OCI-LY3 (cell line): ENCODE results near the gene METTL23.

ENCODE experiments used
- EZH2phosphoT487 ChIP-seq: fragments of 200-600 bp; shearing (Covaris generic); IDR thresholded peaks from 2 replicates; pipeline ENCODE4 v1.6.1; 2018; ENCODE audit warnings: antibody characterized with exemption, mixed run types, low read depth
- TF ChIP-seq, protein P1 (sequence below): fragments of 200-600, 300-600 bp; sonication (generic); IDR thresholded peaks from 2 replicates; pipeline ENCODE4 v1.5.1; 2014; ENCODE audit warnings: antibody characterized with exemption, low read length, low read depth

GRCh38 chr17:76736349-76737081 is 9.9 kb downstream of the METTL23 start:
- TF ChIP-seq, protein P1, sequence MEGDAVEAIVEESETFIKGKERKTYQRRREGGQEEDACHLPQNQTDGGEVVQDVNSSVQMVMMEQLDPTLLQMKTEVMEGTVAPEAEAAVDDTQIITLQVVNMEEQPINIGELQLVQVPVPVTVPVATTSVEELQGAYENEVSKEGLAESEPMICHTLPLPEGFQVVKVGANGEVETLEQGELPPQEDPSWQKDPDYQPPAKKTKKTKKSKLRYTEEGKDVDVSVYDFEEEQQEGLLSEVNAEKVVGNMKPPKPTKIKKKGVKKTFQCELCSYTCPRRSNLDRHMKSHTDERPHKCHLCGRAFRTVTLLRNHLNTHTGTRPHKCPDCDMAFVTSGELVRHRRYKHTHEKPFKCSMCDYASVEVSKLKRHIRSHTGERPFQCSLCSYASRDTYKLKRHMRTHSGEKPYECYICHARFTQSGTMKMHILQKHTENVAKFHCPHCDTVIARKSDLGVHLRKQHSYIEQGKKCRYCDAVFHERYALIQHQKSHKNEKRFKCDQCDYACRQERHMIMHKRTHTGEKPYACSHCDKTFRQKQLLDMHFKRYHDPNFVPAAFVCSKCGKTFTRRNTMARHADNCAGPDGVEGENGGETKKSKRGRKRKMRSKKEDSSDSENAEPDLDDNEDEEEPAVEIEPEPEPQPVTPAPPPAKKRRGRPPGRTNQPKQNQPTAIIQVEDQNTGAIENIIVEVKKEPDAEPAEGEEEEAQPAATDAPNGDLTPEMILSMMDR, result no peak
- TF ChIP-seq EZH2phosphoT487, result no peak
